ENCODE results near the gene PCDHA1.

The PCDHA1 gene

GRCh38 chr5:140785905-140786686, at the start of gene PCDHA1:
Gene PCDHA1, plus strand, starts transcription at chr5:140786140.
- Histone ChIP-seq H3K27ac (no peak within 1 kb of the TSS), H3K4me3 (peak within 1 kb of the TSS; percentile 5)
- DNase-seq (ENCODE audit: low spot score) = no peak
- no peak for TF ChIP-seq CTCF (IDR thresholded peaks at IDR 0.05)

GRCh38 chr5:140737486-140737885, 48.5 kb upstream of the PCDHA1 start:
- DNase-seq (ENCODE audit: low spot score) = no peak
- no peak for TF ChIP-seq CTCF (IDR thresholded peaks at IDR 0.05)

GRCh38 chr5:140741967-140742366, 44.0 kb upstream of the PCDHA1 start:
- Histone ChIP-seq H3K4me3 (no peak overlapping the region), H3K27ac (no peak overlapping the region)
- TF ChIP-seq CTCF (IDR thresholded peaks at IDR 0.05) = no peak
- no peak for DNase-seq (ENCODE audit: low spot score)

More at GRCh38 chr5:140737486-140737885, 48.5 kb upstream of the PCDHA1 start:
- Histone ChIP-seq H3K4me3 (no peak overlapping the region), H3K27ac (no peak overlapping the region)

- no peak for TF ChIP-seq CTCF (IDR thresholded peaks at IDR 0.05)
- no peak for DNase-seq (ENCODE audit: low spot score)
- Histone ChIP-seq H3K27ac (no peak overlapping the region), H3K4me3 (no peak overlapping the region)
Measured at GRCh38 chr5:140753561-140753960, 32.4 kb upstream of the PCDHA1 start.

GRCh38 chr5:140764177-140764973, 21.6 kb upstream of the PCDHA1 start:
- no peak for TF ChIP-seq CTCF (IDR thresholded peaks at IDR 0.05)
- no peak overlapping the region for H3K4me3 ChIP-seq
- no peak overlapping the region for H3K27ac ChIP-seq
- no peak for DNase-seq (ENCODE audit: low spot score)

GRCh38 chr5:140767444-140767843, 18.5 kb upstream of the PCDHA1 start:
- no peak for DNase-seq (ENCODE audit: low spot score)
- Histone ChIP-seq H3K27ac (no peak overlapping the region), H3K4me3 (no peak overlapping the region)
- no peak for TF ChIP-seq CTCF (IDR thresholded peaks at IDR 0.05)

Data from coronary artery (tissue), 2 donors.